K562 (cell line): ENCODE measurements around the gene CYP11A1. TPM values are rescaled to one million over a fixed set of nuclear protein-coding genes. Genes with fewer than 3 reads are reported as not detected.
A peak's percentile ranks its signal among the peaks of the same experiment; 100 is the strongest.

Experiments used
- ARID1B ChIP-seq: fragments of 450-650 bp; IDR thresholded peaks from 2 replicates; pipeline ENCODE4 v1.6.1; 2016; ENCODE audit warnings: antibody characterized with exemption, mild to moderate bottlenecking, inconsistent platforms
- FOSL1 ChIP-seq: fragments of 200-800 bp; sonication (Bioruptor generic); conservative IDR thresholded peaks from 2 replicates; pipeline ENCODE4 v1.6.1; 2016; ENCODE audit warnings: missing genetic modification characterization, missing compliant biosample characterization
- KAT2B ChIP-seq: IDR thresholded peaks from one replicate; pipeline ENCODE4 v1.6.1; 2012; ENCODE audit warnings: low read depth, mild to moderate bottlenecking, control low read depth, inconsistent platforms, low read length, moderate library complexity
- MEF2D ChIP-seq: conservative IDR thresholded peaks from 2 replicates; pipeline ENCODE4 v1.6.1; 2016; ENCODE audit warnings: low read depth, missing genetic modification characterization, missing compliant biosample characterization
- POLR2G ChIP-seq: fragments of 200-400 bp; formaldehyde crosslinking; IDR thresholded peaks from 2 replicates; pipeline ENCODE4 v1.6.1; 2017; ENCODE audit warnings: low read depth, mild to moderate bottlenecking, antibody characterized with exemption, low read length, moderate library complexity
- PTTG1 ChIP-seq: fragments of 450-650 bp; IDR thresholded peaks from 2 replicates; pipeline ENCODE4 v1.6.1; 2016; ENCODE audit warnings: low read depth, mild to moderate bottlenecking, missing genetic modification characterization, missing compliant biosample characterization
- RFX7 ChIP-seq: fragments of 250-450 bp; sonication (Bioruptor Pico); IDR thresholded peaks from 2 replicates; pipeline ENCODE4 v1.5.1; 2021; ENCODE audit warnings: mild to moderate bottlenecking
- SMC3 ChIP-seq: conservative IDR thresholded peaks from 2 replicates; pipeline ENCODE4 v1.6.1; 2011; ENCODE audit warnings: low read depth, low read length, improper control_type of control experiment; ENCODE audit not compliant: insufficient read depth
- SP2 ChIP-seq: IDR thresholded peaks from 2 replicates; pipeline ENCODE4 v1.6.1; 2011; ENCODE audit warnings: mild to moderate bottlenecking, low read depth, low read length, moderate library complexity; ENCODE audit not compliant: poor library complexity, severe bottlenecking; ENCODE audit errors: extremely low read depth
- ZBTB17 ChIP-seq: fragments of 450-650 bp; formaldehyde crosslinking; IDR thresholded peaks from 2 replicates; pipeline ENCODE4 v1.4.0; 2020; ENCODE audit warnings: mild to moderate bottlenecking
- ZNF143 ChIP-seq: sonication (generic); formaldehyde crosslinking; IDR thresholded peaks from 2 replicates; pipeline ENCODE4 v1.9.0; 2022; ENCODE audit warnings: mild to moderate bottlenecking, missing genetic modification reagents
- ZNF408 ChIP-seq: fragments of 250-450 bp; sonication (Bioruptor Pico); IDR thresholded peaks from 2 replicates; pipeline ENCODE4 v1.4.0; 2020; ENCODE audit warnings: low read depth, mild to moderate bottlenecking, moderate library complexity
- ZNF445 ChIP-seq: fragments of 250-450 bp; sonication (Bioruptor Pico); IDR thresholded peaks from 2 replicates; pipeline ENCODE4 v1.4.0; 2020; ENCODE audit warnings: low read depth, mild to moderate bottlenecking, moderate library complexity
- ZNF561 ChIP-seq: fragments of 450-650 bp; formaldehyde crosslinking; conservative IDR thresholded peaks from 2 replicates; pipeline ENCODE4 v1.4.0; 2020; ENCODE audit warnings: mild to moderate bottlenecking, moderate library complexity
- ZNF764 ChIP-seq: fragments of 250-450 bp; sonication (Bioruptor Pico); IDR thresholded peaks from 2 replicates; pipeline ENCODE4 v1.4.0; 2020; ENCODE audit warnings: low read depth, mild to moderate bottlenecking, moderate library complexity
- ZZZ3 ChIP-seq: fragments of 450-650 bp; IDR thresholded peaks from 2 replicates; pipeline ENCODE4 v1.6.1; 2016; ENCODE audit warnings: antibody characterized with exemption, mild to moderate bottlenecking, moderate library complexity
- polyA plus RNA-seq, 8 experiments: library from polyadenylated mRNA; depleted of rRNA in 4 of 8; stranded (reverse) in 5 of 8; unstranded in 3 of 8; fragments of >200 nt; fragmentation: Nextera tagmentation in 2 of 8; fragmentation: Illumina TruSeq in 1 of 8; extraction: Ambion mirVana in 2 of 8; extraction: Trizol in 1 of 8; gene quantifications; 2 replicates each; pipeline versions ENCODE4 v1.2.1 to v1.2.3, GENCODE V29; 2011 to 2014; ENCODE audit warnings: inconsistent platforms in 1 of 8, missing spikeins in 1 of 8
- total RNA-seq, 7 experiments: library from RNA; depleted of rRNA in 6 of 7; stranded (reverse); fragments of >200 nt in 6 of 7; fragmentation: Illumina TruSeq in 2 of 7; extraction: Trizol in 2 of 7; gene quantifications; 2 replicates each; pipeline versions ENCODE4 v1.2.1 to v1.2.3, GENCODE V29; 2011 to 2021; ENCODE audit warnings: low replicate concordance in 1 of 7
- TF ChIP-seq, protein P1 (sequence below): fragments of 250-450 bp; sonication (Bioruptor Pico); IDR thresholded peaks from 2 replicates; pipeline ENCODE4 v1.8.0; 2022; ENCODE audit warnings: moderate library complexity, mild to moderate bottlenecking, inconsistent platforms

The CYP11A1 gene
- total and polyA plus RNA-seq, 9 of the 15 experiments (the other 6 are each of a cell fraction or from before 2014, with no cell fraction given), result 0.06 to 0.24 (median 0.10) TPM; not detected in 4

DNA sequence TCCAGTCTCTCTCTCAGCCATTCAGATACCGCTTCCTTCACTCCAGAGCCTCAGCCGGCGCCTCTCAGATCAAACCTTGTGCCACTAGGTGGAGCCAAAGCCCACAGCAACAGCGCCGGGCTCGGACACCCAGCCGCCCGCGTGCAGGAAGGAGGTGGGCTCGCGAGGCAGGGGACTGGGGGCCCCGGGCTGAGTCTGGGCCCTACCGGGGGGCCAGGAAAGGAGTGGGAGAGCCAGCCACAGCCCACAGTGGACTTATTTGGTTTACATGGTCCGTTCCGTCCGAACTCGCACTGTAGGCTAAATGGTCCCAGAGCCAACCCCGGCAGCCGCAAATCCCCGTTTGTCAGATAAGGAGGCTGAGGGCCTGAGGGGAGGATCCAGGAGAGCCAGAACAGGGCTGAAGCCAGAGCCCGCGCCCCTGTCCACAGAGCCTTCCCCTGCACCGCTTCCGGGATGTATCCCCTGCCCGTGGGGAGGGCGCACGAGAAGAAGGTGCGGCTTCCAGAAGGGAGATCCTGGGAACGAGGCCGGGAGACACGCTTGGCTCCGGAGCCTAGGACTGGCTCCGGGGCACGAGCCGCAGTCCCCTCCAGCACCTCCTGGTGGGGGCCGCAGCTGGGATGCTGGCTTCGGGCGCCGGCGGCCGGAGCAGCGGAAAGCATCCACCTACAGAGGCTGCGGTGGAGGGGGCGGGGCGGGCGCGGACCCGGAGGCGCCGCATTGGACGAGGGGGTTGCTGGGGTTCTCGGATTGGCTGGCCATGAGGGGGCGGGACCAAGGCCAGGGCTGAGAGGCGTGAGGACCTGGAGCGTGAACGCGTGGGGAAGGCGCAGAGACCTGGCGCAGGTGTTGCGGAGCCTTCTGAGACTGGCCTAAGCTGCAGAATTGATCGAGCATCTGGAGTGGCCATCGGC is 6.5 kb upstream of the CYP11A1 start (continued):
- TF ChIP-seq ARID1B, result no peak; the same call in 1 of the 2 replicates
- no peak for TF ChIP-seq ZNF445 (CRISPR knock-in tag)
- no peak for TF ChIP-seq ZZZ3
- TF ChIP-seq, protein P1, sequence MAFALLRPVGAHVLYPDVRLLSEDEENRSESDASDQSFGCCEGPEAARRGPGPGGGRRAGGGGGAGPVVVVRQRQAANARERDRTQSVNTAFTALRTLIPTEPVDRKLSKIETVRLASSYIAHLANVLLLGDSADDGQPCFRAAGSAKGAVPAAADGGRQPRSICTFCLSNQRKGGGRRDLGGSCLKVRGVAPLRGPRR (CRISPR knock-in tag), result no peak
- TF ChIP-seq FOSL1, result no peak
- peak; percentile 61 for TF ChIP-seq POLR2G
- no peak for TF ChIP-seq RFX7 (CRISPR knock-in tag)
- no peak for TF ChIP-seq PTTG1 (tag)
- TF ChIP-seq ZBTB17 (CRISPR knock-in tag), result 0 out of 2 replicates have a peak, but pooled peaks have one; percentile 29
- no peak for TF ChIP-seq MEF2D (tag)
- TF ChIP-seq ZNF408, result no peak
- TF ChIP-seq ZNF561 (CRISPR knock-in tag), result no peak
- no peak for TF ChIP-seq KAT2B
- TF ChIP-seq SMC3, result peak; percentile 85
- TF ChIP-seq ZNF143 (CRISPR knock-in tag), result no peak
- TF ChIP-seq ZNF764 (CRISPR knock-in tag), result no peak
- TF ChIP-seq SP2, result peak; percentile 59
- TF ChIP-seq, all 486 proteins: peak for 87
